Hematopoietic multipotent progenitor cell treated with erythropoietin and hydrocortisone succinate and interleukin-3 and kit ligand, for 8 days (in vitro differentiated cells): ENCODE measurements around the gene ATOX1.
"Not testable (repeated sequence)": the region's sequence is repeated elsewhere in the genome, so short reads cannot be mapped to it uniquely, and the experiment has no call there.

Experiments used
- DNase-seq: peaks from one replicate; pipeline ENCODE4 v3.0.0-alpha.2; 2015

ATOX1 gene, protein sequence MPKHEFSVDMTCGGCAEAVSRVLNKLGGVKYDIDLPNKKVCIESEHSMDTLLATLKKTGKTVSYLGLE

DNA sequence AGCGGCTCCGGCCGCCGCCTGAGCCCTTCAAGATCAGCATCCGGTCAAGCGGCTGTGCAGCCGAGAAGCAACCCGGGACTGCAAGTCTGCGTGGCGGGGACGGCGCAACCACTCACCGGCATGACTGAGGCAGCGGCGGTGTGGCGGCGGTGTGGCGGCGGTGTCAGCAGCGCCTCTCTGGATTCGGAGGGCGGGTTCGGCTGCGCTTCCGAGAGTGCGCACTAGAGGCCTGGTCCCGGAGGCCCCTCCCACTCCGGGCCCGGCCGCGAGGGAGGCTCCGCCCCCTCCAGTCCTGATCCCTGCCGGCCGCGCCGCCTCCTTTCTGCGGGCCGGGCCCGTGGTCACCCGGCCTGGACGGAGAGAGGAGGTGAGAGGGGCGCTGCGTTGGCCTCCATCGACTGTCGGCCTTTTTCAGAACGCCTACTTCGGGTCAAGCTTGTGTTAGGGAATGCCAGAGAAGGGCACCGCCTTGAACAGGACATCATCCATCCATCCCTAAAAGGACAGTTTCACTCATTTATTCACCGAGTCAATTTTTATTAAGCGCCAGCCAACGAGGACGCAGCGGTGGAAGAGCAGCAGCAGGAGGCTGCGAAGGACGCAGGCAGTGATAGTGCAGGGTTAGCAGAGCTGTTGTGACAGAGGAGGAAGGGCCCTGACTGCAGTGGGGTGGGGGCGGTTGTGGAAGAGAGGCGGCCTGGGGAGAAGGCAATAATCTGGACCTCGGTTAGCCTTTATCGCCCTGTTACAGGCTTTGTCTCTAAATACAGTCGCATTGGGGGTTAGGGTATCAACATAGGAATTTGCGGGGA lies at the start of gene ATOX1:
TSS of gene ATOX1 (minus strand) at position 202 of the 812 bp plus-strand sequence. CDS start at position 122, 80 bp downstream.
- peak; percentile 88 for DNase-seq

DNA sequence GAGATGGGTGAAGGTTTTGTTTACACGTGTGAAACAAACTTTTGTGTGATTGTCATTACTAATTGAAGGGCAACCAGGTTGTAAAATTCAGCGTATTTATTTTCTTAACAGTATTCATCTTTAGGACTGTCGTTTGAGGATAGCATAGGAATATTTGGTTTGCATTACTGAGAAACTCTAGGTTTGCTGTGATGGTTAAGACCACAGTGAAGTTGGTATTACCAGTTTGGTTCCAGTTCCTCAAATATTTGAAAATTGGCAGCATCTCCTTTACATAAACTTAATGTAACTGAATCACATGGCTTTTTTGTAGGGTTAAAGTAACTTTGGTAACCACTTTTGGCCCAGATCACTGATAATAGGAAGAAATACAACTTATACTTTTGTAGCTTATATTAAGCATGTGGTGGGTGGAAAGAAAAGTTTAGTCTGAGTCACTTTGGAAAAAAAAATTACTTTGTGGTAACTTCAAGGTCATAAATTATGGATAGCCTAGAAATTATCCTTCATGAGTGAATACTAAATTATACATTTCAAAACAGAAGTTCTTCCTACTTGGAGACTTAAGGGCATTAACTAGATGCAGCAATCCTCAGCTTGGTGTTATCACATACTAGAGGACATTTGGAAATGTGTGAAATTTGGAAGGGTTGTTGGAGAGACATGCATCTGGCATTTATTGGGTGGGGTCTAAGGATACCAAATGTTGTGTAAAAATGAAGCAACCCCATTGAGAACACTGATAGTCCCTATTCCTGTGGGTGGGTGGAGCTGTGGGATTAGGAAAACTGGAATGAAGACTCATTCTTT lies 47.2 kb upstream of the ATOX1 start:
- DNase-seq: no peak

DNA sequence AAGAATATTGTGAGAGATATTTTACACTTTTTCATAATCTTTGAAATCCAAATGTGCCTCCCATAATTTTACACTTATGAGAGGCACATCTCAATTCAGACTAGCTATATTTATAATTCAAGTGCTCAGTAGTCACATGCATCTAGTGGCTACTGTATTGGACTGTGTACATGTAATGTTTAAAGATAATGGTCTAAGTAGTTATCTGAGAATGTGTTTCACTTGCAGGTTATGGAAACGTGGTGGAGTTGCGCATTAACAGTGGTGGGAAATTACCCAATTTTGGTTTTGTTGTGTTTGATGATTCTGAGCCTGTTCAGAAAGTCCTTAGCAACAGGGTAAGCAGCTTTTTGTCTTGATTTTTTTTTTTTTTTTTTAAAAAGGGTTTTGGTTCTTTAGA lies 42.1 kb upstream of the ATOX1 start:
- no peak for DNase-seq

DNA sequence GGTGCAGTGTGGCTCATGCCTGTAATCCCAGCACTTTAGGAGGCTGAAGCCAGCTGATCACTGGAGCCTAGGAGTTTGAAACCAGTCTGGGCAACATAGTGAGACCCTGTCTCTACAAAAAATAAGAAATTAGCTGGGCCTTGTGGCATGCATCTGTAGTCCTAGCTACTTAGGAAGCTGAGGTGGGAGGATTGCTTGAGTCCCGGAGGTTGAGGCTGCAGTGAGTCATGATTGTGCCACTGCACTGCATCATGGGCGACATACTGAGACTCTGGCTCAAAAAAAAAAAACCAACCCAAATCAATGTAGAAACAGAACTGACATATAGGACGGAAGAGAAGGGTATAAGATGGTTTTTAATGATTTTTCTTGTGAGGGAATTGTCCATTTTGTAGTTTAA lies 41.0 kb upstream of the ATOX1 start:
- DNase-seq: no peak

DNA sequence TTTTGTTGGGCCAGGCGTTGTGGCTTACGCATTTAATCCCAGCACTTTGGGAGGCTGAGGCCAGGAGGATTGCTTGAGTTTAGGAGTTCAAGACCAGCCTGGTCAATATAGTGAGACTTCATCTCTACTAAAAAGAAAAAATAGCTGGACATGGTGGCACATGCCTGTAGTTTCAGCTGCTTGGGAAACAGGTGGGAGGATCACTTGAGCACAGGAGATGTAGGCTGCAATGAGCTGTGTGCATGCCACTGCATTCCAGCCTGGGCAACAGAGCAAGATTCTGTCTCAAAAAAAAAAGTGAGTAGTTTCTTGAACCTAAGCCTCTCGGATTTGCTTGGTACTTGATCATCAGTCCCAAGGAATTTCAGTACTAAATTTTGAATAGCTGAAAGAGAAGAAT lies 40.2 kb upstream of the ATOX1 start:
- no peak for DNase-seq

DNA sequence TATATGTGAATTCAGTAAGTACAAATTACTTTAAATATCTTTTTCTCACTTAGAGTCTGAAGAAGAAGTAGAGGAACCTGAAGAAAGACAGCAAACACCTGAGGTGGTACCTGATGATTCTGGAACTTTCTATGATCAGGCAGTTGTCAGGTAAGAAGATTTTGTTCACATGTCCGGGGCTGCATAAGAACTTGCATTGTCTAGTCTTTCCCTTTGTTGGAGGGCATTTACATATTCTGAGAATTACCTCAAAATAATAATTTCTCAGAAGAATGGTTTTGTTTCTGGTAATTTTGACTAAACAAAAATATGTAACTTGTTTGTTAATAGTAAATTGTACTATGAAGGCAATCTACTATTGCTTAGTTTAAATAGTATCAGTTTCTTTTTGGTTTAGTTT lies 37.0 kb upstream of the ATOX1 start:
- DNase-seq: no peak

DNA sequence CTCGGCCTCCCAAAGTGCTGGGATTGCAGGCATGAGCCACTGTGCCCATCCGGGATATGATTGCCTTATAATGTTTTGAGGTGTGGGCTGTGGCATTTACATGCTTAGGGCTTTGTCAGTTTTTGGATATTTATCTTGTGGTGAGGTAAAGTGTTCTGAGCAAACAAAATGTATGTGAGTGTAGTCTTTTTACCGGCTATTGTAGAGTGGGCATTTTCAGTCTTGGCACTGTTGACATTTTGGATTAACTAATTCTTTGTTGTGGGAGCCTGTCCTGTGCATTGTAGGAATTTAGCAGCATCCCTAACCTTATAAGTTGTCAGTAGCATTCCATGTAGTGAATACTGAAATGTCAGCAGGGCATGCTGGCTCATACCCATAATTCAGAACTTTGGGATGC lies 34.9 kb upstream of the ATOX1 start:
- DNase-seq: no peak

DNA sequence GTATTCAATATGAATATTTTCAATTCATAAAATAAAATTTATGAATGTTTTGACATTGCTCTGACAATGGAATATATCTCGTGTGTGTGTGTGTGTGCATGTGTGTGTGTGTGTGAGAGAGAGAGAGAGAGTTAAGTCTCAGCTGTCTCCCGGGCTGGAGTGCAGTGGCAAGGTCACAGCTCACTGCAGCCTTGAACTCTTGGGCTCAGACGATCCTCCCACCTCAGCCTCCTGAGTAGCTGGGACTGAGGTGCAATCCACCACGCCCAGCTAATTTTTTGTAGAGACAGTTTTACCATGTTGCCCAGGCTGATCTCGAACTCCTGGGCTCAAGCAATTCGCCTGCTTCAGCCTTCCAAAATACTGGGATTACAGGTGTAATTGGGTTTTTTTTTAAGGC lies 29.4 kb upstream of the ATOX1 start:
- DNase-seq: no peak

DNA sequence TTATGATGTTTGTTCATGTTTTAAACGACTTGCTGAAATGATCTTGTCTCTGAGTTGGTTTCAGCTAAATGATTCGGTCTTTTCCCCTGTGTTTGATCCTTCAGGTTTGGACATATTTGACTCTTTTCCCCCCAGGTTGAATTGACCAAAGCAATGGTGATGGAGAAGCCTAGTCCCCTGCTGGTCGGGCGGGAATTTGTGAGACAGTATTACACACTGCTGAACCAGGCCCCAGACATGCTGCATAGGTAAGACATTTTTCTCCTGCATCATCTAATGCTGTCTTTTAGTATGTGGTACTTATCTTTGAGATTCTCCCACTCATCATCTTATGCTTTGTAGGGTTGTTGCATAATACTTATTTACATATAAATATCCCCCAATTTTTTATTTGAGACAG lies 28.0 kb upstream of the ATOX1 start:
- no peak for DNase-seq

DNA sequence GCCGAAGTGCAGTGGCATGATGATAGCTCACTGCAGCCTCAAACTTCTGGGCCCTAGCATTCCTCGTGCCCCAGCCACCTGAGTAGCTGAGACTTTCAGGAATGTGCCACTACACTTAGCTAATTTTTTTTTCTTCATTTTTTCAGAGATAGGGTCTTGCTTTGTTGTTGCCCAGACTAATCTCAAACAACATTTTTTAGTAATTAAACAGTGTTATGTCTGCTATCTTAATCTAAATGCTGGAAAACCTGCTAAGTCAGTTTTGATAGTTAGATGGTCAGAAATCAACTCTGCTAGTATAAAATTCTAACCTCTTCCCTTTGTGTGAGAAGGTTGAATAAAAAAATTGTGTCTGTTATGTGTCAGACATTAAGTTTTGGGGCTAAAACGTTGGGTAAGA lies 25.7 kb upstream of the ATOX1 start:
- no peak for DNase-seq

DNA sequence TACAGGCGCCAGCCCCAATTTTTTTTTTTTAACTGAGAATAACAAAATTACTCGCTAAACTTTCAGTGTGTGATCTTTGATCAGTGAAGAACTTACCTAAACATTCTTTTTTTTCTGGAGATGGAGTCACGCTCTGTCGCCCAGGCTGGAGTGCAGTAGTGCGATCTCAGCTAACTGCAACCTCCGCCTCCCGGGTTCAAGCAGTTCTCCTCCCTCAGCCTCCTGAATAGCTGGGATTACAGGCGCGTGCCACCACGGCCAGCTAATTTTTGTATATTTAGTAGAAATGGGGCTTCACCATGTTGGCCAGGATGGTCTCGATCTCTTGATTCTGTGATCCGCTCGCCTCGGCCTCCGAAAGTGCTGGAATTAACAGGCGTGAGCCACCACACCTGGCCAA lies 25.2 kb upstream of the ATOX1 start:
- not testable (repeated sequence) for DNase-seq

DNA sequence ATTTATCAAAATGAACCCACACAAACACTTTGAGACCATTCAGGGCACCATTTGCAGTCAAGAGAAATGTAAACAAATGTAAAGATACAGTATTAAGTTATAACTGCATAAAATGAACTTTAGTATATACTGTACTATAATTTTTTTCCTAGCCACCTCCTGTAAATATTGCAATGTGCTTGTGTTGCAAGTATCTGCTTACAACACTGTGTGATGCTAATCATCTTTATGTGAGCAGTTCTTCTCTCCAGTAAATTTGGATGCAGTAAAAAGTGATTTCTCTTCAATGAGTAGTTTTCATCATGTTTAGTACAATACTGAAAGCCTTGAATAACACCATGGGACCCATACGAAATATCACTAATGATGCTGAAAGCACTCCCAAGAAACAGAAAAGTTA lies 22.8 kb upstream of the ATOX1 start:
- DNase-seq: no peak

DNA sequence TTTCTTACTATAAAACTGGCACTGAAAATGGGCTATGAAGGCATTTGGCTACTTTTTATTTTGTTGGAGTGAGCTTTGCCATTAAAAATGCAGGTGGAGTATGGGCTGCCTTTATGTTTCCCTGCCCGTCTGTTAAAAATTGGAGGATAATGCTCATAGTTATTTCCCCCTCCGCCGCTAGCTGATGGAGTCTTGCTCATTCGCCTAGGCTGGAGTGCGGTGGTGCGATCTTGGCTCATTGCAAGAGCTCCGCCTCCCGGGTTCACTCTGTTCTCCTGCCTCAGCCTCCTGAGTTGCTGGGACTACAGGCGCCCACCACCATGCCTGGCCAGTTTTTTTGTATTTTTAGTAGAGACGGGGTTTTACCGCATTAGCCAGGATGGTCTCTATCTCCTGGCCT lies 21.9 kb upstream of the ATOX1 start:
- no peak for DNase-seq

DNA sequence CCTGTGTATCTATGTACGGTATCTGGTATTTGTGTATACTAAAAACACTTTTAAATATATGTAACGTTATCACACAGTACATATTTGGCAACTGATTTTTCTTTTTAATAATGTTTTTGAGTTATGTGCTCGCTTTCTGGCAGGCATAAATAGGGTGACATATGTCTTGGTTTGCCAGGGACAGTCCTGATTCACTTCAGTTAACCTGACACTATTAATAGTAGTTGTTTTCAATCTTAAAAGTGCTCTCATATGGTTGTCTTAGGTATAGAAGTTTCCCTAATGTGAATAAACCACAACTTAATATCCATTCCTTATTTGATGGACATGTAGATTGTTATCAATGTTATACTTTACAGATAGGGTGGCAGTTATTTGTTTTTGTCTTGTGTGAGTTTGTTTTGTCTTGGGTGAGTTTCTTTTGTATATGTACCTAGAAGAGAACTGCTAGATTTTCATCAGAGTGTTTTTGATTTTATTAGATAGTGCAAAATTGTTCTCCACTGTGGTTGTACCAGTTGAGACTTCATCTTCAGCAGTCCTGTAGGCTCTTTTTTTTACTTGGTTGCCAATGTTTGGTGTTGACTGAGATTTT lies 21.2 kb upstream of the ATOX1 start:
- DNase-seq: no peak

DNA sequence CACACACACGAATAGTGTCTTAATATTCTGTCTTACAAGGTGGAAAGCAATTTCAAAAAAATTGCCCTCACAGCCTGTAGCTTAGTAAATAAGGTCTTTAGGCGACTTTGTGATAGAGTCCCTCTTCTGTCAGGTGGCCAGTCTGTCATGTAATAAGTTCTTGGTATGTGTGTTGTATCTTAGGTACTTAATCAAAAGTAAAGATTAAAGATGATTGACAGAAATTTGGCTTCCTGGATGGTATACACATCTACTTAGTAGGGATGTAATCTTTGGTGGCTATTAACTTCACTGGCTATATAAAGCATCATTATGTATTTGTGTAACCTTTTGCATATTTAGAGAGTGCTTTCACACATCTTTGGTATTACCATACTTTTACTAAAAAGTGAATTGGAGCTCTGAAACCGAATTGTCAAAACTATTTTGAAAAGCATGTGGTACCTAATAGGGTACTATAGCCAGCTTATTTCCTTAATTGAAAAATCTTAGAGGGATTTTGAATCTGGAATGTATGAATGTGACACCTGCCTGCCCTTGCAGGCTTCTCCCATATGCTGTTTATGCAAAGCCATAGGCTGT lies 16.7 kb upstream of the ATOX1 start:
- DNase-seq: no peak

DNA sequence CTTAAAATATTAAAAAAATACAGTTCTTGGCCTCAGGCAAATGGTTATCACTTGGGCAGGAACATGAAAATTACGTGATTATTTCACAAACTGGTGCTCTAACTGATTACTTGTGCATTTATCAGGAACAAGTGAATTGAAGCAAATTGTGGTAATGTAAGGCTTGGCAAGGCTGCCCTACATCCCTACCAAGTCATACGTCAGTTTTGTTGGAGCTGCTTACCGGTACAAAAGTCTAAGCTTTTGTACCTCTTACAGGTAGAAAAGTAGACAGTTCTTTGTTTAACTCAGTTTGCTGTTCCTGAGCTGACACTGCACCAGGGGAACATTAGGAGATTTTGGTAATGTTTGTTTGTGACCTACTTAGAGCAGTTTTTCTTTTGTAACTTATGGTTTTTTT lies 15.5 kb upstream of the ATOX1 start:
- peak; percentile 55 for DNase-seq

DNA sequence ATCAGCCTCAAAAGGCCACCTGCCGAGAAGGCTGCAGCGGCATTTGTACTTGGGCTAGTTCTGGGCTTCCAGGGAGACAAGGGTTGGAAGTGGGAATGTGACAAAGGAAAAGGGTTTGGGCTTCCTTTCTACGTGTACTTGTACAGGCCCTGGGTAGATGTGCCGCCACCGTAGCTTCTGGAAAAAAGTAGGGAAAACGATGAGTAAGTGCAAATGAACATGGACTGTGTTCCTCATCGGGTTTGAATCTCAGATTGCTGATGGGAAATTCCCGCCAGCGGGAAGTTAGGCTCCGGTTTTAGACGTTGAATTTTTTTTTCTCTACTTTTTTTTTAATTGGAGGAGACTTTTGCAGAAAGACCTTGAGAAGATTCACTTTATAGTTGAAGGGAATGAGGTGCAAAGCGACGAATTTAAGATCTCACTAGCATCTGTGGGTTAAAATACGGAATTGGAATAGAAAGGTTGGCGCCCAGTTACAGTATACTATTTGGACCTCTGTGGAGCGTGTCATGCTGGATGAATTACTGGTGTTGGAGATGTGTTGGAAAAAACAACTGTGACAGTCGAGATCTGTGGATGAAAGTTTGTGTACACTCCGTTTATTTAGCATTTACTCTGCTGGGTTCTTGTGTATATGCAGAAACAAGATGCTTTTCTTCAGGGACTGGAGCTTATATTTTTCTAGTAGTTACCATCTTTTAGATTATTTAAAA lies 14.6 kb upstream of the ATOX1 start:
- no peak for DNase-seq

DNA sequence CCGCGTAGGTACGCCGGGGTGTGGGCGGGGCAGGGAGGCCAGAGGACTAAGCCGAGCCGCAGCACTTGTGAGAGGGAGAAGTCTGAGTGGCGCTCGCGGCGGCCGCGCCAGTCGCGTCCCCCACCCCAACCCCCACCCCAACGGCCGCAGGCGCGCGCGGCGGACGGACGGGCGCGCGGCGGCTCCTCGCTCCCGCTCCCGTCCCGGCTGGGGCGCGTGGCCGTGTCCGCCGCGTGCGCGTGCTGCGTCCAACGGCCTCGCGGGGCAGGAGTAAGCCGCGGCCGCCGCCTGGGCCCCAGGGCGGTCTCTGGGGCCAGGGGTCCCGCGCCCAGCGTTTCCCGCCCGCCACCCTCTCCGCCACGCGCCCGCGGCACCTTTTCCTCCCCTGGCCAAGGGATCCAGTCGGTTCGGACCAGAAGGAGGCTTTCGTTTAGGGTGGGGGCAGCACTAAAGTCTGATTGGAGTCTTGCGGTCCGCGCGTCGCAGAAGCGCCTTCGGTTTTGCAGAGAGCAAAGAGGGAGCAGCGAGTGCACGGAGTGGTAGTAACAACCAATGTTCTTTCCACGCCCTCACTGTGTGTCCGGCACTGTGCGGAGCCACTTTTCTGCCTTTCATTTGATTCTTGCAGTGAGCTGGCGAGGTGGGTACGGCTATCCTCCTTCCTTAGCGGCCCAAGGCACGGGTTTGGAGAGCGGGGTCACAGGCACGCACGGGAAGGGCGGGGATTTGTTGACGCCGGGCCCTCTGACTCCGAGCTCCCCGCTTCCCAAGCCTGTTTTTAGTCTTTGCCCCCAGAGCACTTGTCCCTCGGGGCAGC lies 13.8 kb upstream of the ATOX1 start:
- DNase-seq: peak; percentile 46

DNA sequence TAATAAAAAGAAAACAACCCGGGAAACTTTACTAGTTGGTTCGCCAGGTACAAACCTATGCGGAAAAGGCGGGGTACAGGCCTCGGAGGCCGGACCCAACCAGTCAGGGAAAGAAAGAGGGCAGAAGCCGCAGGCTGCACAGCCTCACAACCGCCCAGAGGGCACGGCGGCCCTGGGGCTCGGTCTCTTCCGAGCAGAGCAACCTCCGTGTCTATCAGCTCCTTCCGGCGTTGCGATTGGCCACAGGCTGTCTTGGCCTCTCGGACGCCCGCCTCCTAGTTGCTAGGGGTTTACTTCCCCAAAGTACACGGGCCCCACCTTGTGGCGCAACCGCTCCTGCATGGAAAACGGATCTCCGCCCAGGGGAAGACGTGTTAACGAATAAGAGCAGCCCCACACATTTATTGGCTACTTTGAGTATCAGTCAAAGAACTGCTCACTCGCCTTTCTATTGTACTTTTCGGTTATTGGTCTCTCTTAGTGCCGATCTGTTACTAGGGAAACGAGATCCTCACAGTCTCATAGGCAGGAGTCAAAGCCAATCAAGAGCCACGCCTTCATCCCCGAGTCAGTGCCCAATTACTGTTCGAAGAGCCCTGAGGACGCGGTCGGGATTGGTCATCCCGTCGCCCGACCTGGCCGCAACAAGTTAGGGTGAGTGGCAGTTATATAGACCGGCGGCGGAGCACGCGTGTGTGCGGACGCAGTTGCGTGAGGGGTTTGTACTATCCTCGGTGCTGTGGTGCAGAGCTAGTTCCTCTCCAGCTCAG lies 13.0 kb upstream of the ATOX1 start, which contains the start of gene G3BP1:
TSS of gene G3BP1 (plus strand) at position 696 of the 770 bp plus-strand sequence. CDS start 14,667 bp downstream, outside the sequence.
- DNase-seq: peak; percentile 100

DNA sequence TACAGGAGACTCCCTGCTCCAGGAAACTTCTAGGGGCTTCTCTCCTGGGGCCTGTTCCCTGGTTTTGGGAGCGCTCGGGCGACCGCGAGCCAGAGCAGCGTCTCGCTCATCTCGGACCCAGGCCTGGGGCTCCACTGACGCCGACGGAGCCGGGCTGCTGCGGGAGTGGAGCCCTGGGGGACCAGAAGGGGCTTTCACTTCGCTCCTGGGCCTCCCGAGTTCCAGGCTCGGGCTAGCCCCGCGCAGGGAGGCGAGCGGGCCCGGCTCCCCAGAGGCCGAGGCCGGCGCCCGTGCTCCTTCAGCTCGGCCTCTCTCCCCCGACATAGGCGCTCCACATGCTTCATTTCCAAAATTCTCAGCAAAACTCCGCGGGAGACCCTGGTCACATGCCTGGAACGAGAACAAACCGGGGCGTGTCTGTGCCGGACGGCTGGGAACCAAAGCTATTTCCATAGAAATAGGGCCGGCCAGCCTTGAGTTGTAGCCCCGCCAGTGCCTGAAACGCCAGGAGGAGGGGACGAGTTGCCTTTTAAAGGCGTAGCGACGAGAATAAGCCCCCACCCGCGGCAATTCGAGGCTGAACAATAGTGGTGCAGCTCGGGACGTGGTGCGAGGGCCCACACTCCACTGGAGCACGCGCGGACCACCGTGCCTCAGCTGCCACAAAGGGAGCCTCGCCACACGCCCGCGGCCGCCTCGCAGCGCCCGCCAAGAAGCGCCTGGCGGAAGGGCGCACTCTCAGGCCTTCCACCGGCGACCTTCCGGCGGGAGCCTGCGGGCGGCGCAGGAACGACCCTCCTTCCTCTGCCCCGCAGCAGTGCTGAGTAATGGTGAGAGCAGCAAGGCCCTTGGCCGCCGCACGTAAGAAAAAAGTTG lies 12.2 kb upstream of the ATOX1 start:
- peak; percentile 61 for DNase-seq
